ENCODE measurements around the gene VPS41. TPM values are rescaled to one million over a fixed set of nuclear protein-coding genes. Genes with fewer than 3 reads are reported as not detected.

The VPS41 gene
- total RNA-seq, 3 donors from 2014 or later (not counting 1 experiment from before 2014, with no cell fraction given) = 67.3 to 81.8 (median 78.9) TPM

DNA sequence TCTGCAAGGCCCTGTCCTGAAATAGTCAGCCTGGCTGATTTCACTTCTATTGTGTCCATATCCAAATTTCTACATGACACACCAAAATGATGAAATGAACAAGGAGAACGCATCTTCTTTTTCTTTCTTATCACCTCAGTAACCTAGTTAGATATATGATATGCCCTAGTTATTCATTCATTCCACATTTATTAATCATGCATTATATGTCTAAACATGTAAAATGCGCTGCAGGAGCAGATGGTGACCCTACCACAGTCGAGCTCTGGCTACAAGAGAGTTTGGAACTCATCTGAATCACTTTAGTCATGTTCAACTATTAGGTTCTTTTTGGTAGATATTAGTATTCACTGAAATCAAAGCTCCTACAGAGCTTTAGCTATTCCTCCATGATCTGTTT lies 31.8 kb upstream of the VPS41 start:
- no peaks in the 10 kb centered on the region for H3K4me1 ChIP-seq (ENCODE audit: control insufficient read depth, insufficient read depth, low read length)
- 100% methylated on average over 2 of the region's 3 CpGs for WGBS (ENCODE audit: insufficient coverage)
- H3K27ac ChIP-seq (ENCODE audit: low read length) = no peak overlapping the region
- DNase-seq (no peak), ATAC-seq (no peak)
- Mint-ChIP-seq H3K27me3 (ENCODE audit: low read depth in 2 of 2) (peaks cover 8 to 12% of the 10 kb centered on the region in 2 donors), H3K9me3 (no peaks in the 10 kb centered on the region), H3K27ac (no peak overlapping the region), H3K4me1 (no peaks in the 10 kb centered on the region), H3K36me3 (no peaks in the 10 kb centered on the region), H3K4me3 (no peak overlapping the region)
- no peak overlapping the region for H3K4me3 ChIP-seq (ENCODE audit: low read length)
- no peaks in the 10 kb centered on the region for H3K36me3 ChIP-seq (ENCODE audit: control insufficient read depth, insufficient read depth, low read length)
- H3K9me3 ChIP-seq (ENCODE audit: control insufficient read depth, insufficient read depth, low read length) = no peaks in the 10 kb centered on the region
- no peak for TF ChIP-seq CTCF (IDR thresholded peaks at IDR 0.05)
- no peaks in the 10 kb centered on the region for H3K27me3 ChIP-seq (ENCODE audit: control insufficient read depth, insufficient read depth, low read length)
- intact Hi-C loops (cut with micrococcal nuclease) = no loop called here

DNA sequence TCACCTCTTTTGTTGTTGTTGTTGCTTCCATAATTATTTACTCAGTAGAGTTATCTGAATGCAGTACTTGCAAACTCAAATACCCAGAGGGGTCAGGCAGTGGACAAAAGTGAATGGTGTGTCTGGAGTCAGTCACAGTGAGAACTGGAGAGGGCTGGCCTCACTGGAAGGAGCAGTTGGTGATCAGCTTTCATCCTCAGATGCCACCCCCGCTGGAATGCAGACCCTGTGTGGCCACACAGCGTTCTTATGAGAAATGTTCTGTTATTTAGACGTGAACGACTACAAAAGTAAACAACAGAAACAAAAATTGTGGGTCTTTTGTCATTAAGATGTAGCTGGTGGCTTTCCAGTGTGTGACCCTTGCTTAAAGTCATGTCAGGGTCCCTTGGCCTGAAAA lies 29.6 kb upstream of the VPS41 start:
- no peaks in the 10 kb centered on the region for H3K36me3 Mint-ChIP-seq
- ATAC-seq (no peak), DNase-seq (no peak)
- TF ChIP-seq CTCF (IDR thresholded peaks at IDR 0.05) = no peak
- Histone ChIP-seq H3K36me3 (ENCODE audit: control insufficient read depth, insufficient read depth, low read length) (no peaks in the 10 kb centered on the region), H3K9me3 (ENCODE audit: control insufficient read depth, insufficient read depth, low read length) (no peaks in the 10 kb centered on the region), H3K4me3 (ENCODE audit: low read length) (no peak overlapping the region), H3K27me3 (ENCODE audit: control insufficient read depth, insufficient read depth, low read length) (no peaks in the 10 kb centered on the region), H3K4me1 (ENCODE audit: control insufficient read depth, insufficient read depth, low read length) (no peaks in the 10 kb centered on the region), H3K27ac (ENCODE audit: low read length) (no peak overlapping the region)
- intact Hi-C loops (cut with micrococcal nuclease) = no loop called here
- H3K27ac Mint-ChIP-seq = no peak overlapping the region
- no peak overlapping the region for H3K4me3 Mint-ChIP-seq
- no peaks in the 10 kb centered on the region for H3K9me3 Mint-ChIP-seq
- peaks cover 10 to 12% of the 10 kb centered on the region in 2 donors for H3K27me3 Mint-ChIP-seq (ENCODE audit: low read depth in 2 of 2)
- H3K4me1 Mint-ChIP-seq = no peaks in the 10 kb centered on the region
- 96% methylated on average over 4 of the region's 4 CpGs for WGBS (ENCODE audit: insufficient coverage)

- Histone ChIP-seq H3K9me3 (ENCODE audit: control insufficient read depth, insufficient read depth, low read length) (no peaks in the 10 kb centered on the region), H3K36me3 (ENCODE audit: control insufficient read depth, insufficient read depth, low read length) (no peaks in the 10 kb centered on the region), H3K27me3 (ENCODE audit: control insufficient read depth, insufficient read depth, low read length) (no peaks in the 10 kb centered on the region), H3K4me3 (ENCODE audit: low read length) (no peak overlapping the region), H3K27ac (ENCODE audit: low read length) (no peak overlapping the region), H3K4me1 (ENCODE audit: control insufficient read depth, insufficient read depth, low read length) (no peaks in the 10 kb centered on the region)
- 55% methylated on average over 1 of the region's 1 CpG for WGBS (ENCODE audit: insufficient coverage)
- intact Hi-C loops (cut with micrococcal nuclease) = no loop called here
- no peak for TF ChIP-seq CTCF (IDR thresholded peaks at IDR 0.05)
- no peak for DNase-seq
- Mint-ChIP-seq H3K4me1 (no peaks in the 10 kb centered on the region), H3K4me3 (no peak overlapping the region), H3K9me3 (no peaks in the 10 kb centered on the region), H3K36me3 (no peaks in the 10 kb centered on the region), H3K27me3 (ENCODE audit: low read depth in 2 of 2) (peaks cover 10 to 12% of the 10 kb centered on the region in 2 donors), H3K27ac (no peak overlapping the region)
- no peak for ATAC-seq
Observed at GRCh38 chr7:38938001-38938485, 29.1 kb upstream of the VPS41 start.

DNA sequence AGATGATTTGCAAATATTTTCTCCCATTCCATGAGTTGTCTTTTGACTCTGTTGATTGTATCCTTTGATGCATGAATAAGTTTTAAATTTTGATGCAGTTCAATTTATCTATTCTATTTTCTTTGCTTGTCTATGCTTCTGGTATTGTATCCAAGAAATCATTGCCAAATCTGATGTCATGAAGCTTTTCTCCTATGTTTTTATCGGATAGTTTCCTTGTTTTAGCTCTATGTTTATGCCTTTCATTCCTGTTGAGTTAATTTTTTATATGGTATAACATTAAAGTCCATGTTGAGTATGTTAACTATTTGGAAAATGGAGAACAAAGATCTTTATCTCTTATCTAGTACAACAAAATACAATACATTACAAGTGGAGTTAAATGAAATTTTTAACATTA lies 27.6 kb upstream of the VPS41 start:
- Mint-ChIP-seq H3K27ac (no peak overlapping the region), H3K36me3 (no peaks in the 10 kb centered on the region), H3K9me3 (no peaks in the 10 kb centered on the region), H3K27me3 (ENCODE audit: low read depth in 2 of 2) (peaks cover 5 to 12% of the 10 kb centered on the region in 2 donors), H3K4me3 (no peak overlapping the region), H3K4me1 (no peaks in the 10 kb centered on the region)
- H3K4me1 ChIP-seq (ENCODE audit: control insufficient read depth, insufficient read depth, low read length) = no peaks in the 10 kb centered on the region
- H3K36me3 ChIP-seq (ENCODE audit: control insufficient read depth, insufficient read depth, low read length) = no peaks in the 10 kb centered on the region
- WGBS (ENCODE audit: insufficient coverage) = no CpG with 5 or more reads among the region's 1 CpG
- ATAC-seq (no peak), DNase-seq (no peak)
- H3K27ac ChIP-seq (ENCODE audit: low read length) = no peak overlapping the region
- no peaks in the 10 kb centered on the region for H3K9me3 ChIP-seq (ENCODE audit: control insufficient read depth, insufficient read depth, low read length)
- H3K27me3 ChIP-seq (ENCODE audit: control insufficient read depth, insufficient read depth, low read length) = no peaks in the 10 kb centered on the region
- no peak overlapping the region for H3K4me3 ChIP-seq (ENCODE audit: low read length)
- no peak for TF ChIP-seq CTCF (IDR thresholded peaks at IDR 0.05)
- intact Hi-C loops (cut with micrococcal nuclease) = no loop called here

All from natural killer cell (primary cell).